ENCODE measurements around the gene PCDHA1.
"Not testable (repeated sequence)": the region's sequence is repeated elsewhere in the genome, so short reads cannot be mapped to it uniquely, and the experiment has no call there.

PCDHA1 gene

GRCh38 chr5:140855772-140856674, 70.1 kb downstream of the PCDHA1 start, which contains the start of gene PCDHA10:
Gene PCDHA10, plus strand, starts transcription at chr5:140855897. Its CDS starts 152 bp downstream, at chr5:140856049.
- peak; percentile 12 for DNase-seq

GRCh38 chr5:140857177-140857986, 71.4 kb downstream of the PCDHA1 start:
- DNase-seq = no peak

- no peak for DNase-seq
These were observed 72.0 kb downstream of the PCDHA1 start for GRCh38 chr5:140857987-140858240.

GRCh38 chr5:140862441-140863295, 76.7 kb downstream of the PCDHA1 start:
- DNase-seq = no peak

GRCh38 chr5:140868721-140869554, 83.0 kb downstream of the PCDHA1 start, which contains the start of gene PCDHA11:
Gene PCDHA11, plus strand, starts transcription at chr5:140868957. Its CDS starts 147 bp downstream, at chr5:140869104.
- peak; percentile 25 for DNase-seq

- no peak for DNase-seq
These were observed 83.6 kb downstream of the PCDHA1 start for GRCh38 chr5:140869555-140869886.

- no peak for DNase-seq
These were observed 84.6 kb downstream of the PCDHA1 start for GRCh38 chr5:140870221-140871201.

GRCh38 chr5:140875085-140876065, 89.4 kb downstream of the PCDHA1 start, which contains the start of gene PCDHA12:
Gene PCDHA12, plus strand, starts transcription at chr5:140875308. Its CDS starts 165 bp downstream, at chr5:140875473.
- no peak for DNase-seq

GRCh38 chr5:140876541-140877261, 90.8 kb downstream of the PCDHA1 start:
- DNase-seq = not testable (repeated sequence)

- no peak for DNase-seq
These were observed 91.3 kb downstream of the PCDHA1 start for GRCh38 chr5:140877262-140877581.

- DNase-seq = peak; percentile 24
These were observed 96.1 kb downstream of the PCDHA1 start, which contains the start of gene PCDHA13 for GRCh38 chr5:140881889-140882590. Gene PCDHA13, plus strand, starts transcription at chr5:140882124. Its CDS starts 145 bp downstream, at chr5:140882269.

GRCh38 chr5:140882591-140882899, 96.6 kb downstream of the PCDHA1 start:
- no peak for DNase-seq

GRCh38 chr5:140883373-140883772, 97.4 kb downstream of the PCDHA1 start:
- DNase-seq = no peak

GRCh38 chr5:140883927-140884697, 98.2 kb downstream of the PCDHA1 start:
- no peak for DNase-seq

GRCh38 chr5:140916325-140916724, 130.4 kb downstream of the PCDHA1 start:
- no peak for DNase-seq

- no peak for DNase-seq
These were observed 137.7 kb downstream of the PCDHA1 start for GRCh38 chr5:140923601-140924000.

- peak; percentile 1 for DNase-seq
These were observed 140.0 kb downstream of the PCDHA1 start, which contains the start of gene PCDHAC1 for GRCh38 chr5:140925806-140926442. Gene PCDHAC1, plus strand, starts transcription at chr5:140926299. Its CDS starts 594 bp downstream, at chr5:140926893.

All from hematopoietic multipotent progenitor cell treated with erythropoietin and hydrocortisone succinate and interleukin-3 and kit ligand, for 4 days (in vitro differentiated cells).